GM23338 (cell line): ENCODE results near the gene TBL1XR1. TPM values are rescaled to one million over a fixed set of nuclear protein-coding genes. Genes with fewer than 3 reads are reported as not detected.

ENCODE experiments used
- ATAC-seq: fragments of 200-7000 bp; cut with Tn5 transposase; 3 replicates; pipeline ENCODE4 v1.9.1; 2020
- DNase-seq: peaks from one replicate; pipeline ENCODE4 v3.0.0-alpha.2; 2015; ENCODE audit warnings: low spot score
- H2AFZ ChIP-seq: fragments of 200-600 bp; sonication (generic); 2 replicates; pipeline ENCODE4 v1.8.0; 2016; ENCODE audit warnings: antibody characterized with exemption, mild to moderate bottlenecking, moderate library complexity
- H3F3A ChIP-seq: fragments of 200-600 bp; sonication (generic); replicated peaks from 2 replicates; pipeline ENCODE4 v1.8.0; 2017; ENCODE audit warnings: antibody characterized with exemption, mixed run types, low read depth
- H3K27ac ChIP-seq: fragments of 200-600 bp; sonication (generic); 2 replicates; pipeline ENCODE4 v1.6.1; 2016; ENCODE audit warnings: low read depth
- H3K27me3 ChIP-seq: fragments of 200-600 bp; sonication (generic); 2 replicates; pipeline ENCODE4 v1.8.0; 2016; ENCODE audit warnings: mild to moderate bottlenecking, mixed run types, moderate library complexity; ENCODE audit not compliant: insufficient read depth
- H3K36me3 ChIP-seq: fragments of 200-600 bp; sonication (generic); 2 replicates; pipeline ENCODE4 v1.8.0; 2016; ENCODE audit warnings: mild to moderate bottlenecking; ENCODE audit not compliant: insufficient read depth
- H3K4me1 ChIP-seq: fragments of 200-600 bp; sonication (generic); 2 replicates; pipeline ENCODE4 v1.8.0; 2016; ENCODE audit warnings: mild to moderate bottlenecking, moderate library complexity; ENCODE audit not compliant: insufficient read depth
- H3K4me2 ChIP-seq: fragments of 200-600 bp; sonication (generic); 2 replicates; pipeline ENCODE4 v1.7.1; 2017; ENCODE audit warnings: mixed run types
- H3K4me3 ChIP-seq: fragments of 200-600 bp; sonication (generic); 2 replicates; pipeline ENCODE4 v1.6.1; 2016; ENCODE audit warnings: mixed run types
- H3K79me2 ChIP-seq: fragments of 200-600 bp; sonication (generic); replicated peaks from 2 replicates; pipeline ENCODE4 v1.8.0; 2017; ENCODE audit warnings: mild to moderate bottlenecking; ENCODE audit not compliant: insufficient read depth
- H3K9me2 ChIP-seq: fragments of 200-600 bp; sonication (generic); 2 replicates; pipeline ENCODE4 v1.8.0; 2017; ENCODE audit not compliant: insufficient read depth
- H4K20me1 ChIP-seq: fragments of 200-600 bp; sonication (generic); replicated peaks from 2 replicates; pipeline ENCODE4 v1.8.0; 2017; ENCODE audit warnings: mild to moderate bottlenecking; ENCODE audit not compliant: insufficient read depth
- H3K27ac Mint-ChIP-seq: 2 replicates; pipeline ENCODE4 v1.8.0; 2020; ENCODE audit warnings: inconsistent platforms, mild to moderate bottlenecking, moderate library complexity, mixed read lengths
- H3K27me3 Mint-ChIP-seq: 3 replicates; pipeline ENCODE4 v1.8.0; 2022; ENCODE audit warnings: low read depth, mild to moderate bottlenecking, moderate library complexity, mixed read lengths, inconsistent platforms; ENCODE audit not compliant: insufficient read depth, poor library complexity
- H3K36me3 Mint-ChIP-seq: 3 replicates; pipeline ENCODE4 v1.8.0; 2021; ENCODE audit warnings: low read depth, mild to moderate bottlenecking, inconsistent platforms, moderate library complexity, mixed read lengths
- H3K4me1 Mint-ChIP-seq: 3 replicates; pipeline ENCODE4 v1.8.0; 2020; ENCODE audit warnings: mild to moderate bottlenecking, inconsistent platforms, mixed read lengths
- H3K4me3 Mint-ChIP-seq: 3 replicates; pipeline ENCODE4 v1.8.0; 2021; ENCODE audit warnings: moderate library complexity, mild to moderate bottlenecking, inconsistent platforms, mixed read lengths
- H3K9me3 Mint-ChIP-seq: 3 replicates; pipeline ENCODE4 v1.8.0; 2020; ENCODE audit warnings: moderate library complexity, mild to moderate bottlenecking, inconsistent platforms, mixed read lengths
- CREB1 ChIP-seq: fragments of 250-450 bp; sonication (Bioruptor Pico); IDR thresholded peaks from 2 replicates; pipeline ENCODE4 v1.5.0; 2020; ENCODE audit warnings: low read depth, mild to moderate bottlenecking, moderate library complexity
- ETS1 ChIP-seq: IDR thresholded peaks from 2 replicates; pipeline ENCODE4 v1.6.1; 2016; ENCODE audit warnings: antibody characterized with exemption
- EZH2 ChIP-seq: fragments of 200-600 bp; sonication (generic); IDR thresholded peaks from one replicate; pipeline ENCODE4 v1.8.0; 2017; ENCODE audit warnings: antibody characterized with exemption, mild to moderate bottlenecking, low read depth; ENCODE audit not compliant: unreplicated experiment
- JUNB ChIP-seq: IDR thresholded peaks from one replicate; pipeline ENCODE4 v1.6.1; 2016; ENCODE audit warnings: antibody characterized with exemption; ENCODE audit not compliant: unreplicated experiment
- NANOG ChIP-seq: IDR thresholded peaks from 2 replicates; pipeline ENCODE4 v1.6.1; 2016; ENCODE audit warnings: antibody characterized with exemption, borderline replicate concordance
- POLR2AphosphoS5 ChIP-seq: IDR thresholded peaks from 2 replicates; pipeline ENCODE4 v1.6.1; 2016; ENCODE audit warnings: antibody characterized with exemption, low read depth
- ZNF114 ChIP-seq: fragments of 250-450 bp; sonication (Bioruptor Pico); IDR thresholded peaks from 2 replicates; pipeline ENCODE4 v1.5.0; 2020; ENCODE audit warnings: mild to moderate bottlenecking, moderate library complexity
- ZNF331 ChIP-seq: fragments of 250-450 bp; sonication (Bioruptor Pico); IDR thresholded peaks from 2 replicates; pipeline ENCODE4 v1.5.0; 2020; ENCODE audit warnings: low read depth, mild to moderate bottlenecking, moderate library complexity
- ZNF462 ChIP-seq: fragments of 250-450 bp; sonication (Bioruptor Pico); IDR thresholded peaks from 2 replicates; pipeline ENCODE4 v1.5.0; 2020; ENCODE audit warnings: mild to moderate bottlenecking, moderate library complexity
- polyA plus RNA-seq: library from polyadenylated mRNA; unstranded; fragments of >200 nt; fragmentation: Nextera tagmentation; extraction: Ambion mirVana; gene quantifications from 2 replicates; pipeline ENCODE4 v1.2.1, GENCODE V29; 2016
- total RNA-seq: library from RNA; depleted of rRNA; stranded (reverse); fragments of >200 nt; shearing (Covaris generic); gene quantifications from 2 replicates; pipeline ENCODE4 v1.2.3, GENCODE V29; 2014
- TF ChIP-seq, protein P1 (sequence below), 2 experiments: fragments of 200-600 bp in 1 of 2; sonication (generic) in 1 of 2; conservative IDR thresholded peaks; 2 replicates each; pipeline versions ENCODE4 v1.5.1 to v1.6.1; 2016 to 2017; ENCODE audit warnings: antibody characterized with exemption in 2 of 2, low read depth in 2 of 2, mild to moderate bottlenecking in 2 of 2, moderate library complexity in 1 of 2

Gene TBL1XR1
- total and polyA plus RNA-seq, 2 experiments from 2014 or later = 49.6 to 122 TPM

DNA sequence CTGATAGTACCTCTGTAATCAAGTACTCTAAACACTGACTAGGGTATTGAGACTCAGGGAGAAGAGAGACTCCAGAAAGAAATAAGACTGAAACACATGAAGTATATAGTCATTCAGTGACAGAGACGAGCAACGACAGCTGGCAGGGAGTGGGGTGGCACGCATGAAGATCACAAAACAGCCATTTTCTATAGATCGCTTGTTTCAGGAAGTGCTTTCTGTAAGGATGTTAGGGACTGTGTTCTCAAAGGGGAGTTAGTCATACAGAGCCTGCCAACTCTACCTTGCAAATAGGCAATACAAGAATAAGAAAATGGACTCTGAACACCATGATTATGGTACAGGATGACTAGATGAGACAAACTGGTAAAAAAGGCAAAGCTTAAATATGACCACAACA lies 139.5 kb downstream of the TBL1XR1 start (continued):
- no peak for TF ChIP-seq ZNF462
- TF ChIP-seq, protein P1, sequence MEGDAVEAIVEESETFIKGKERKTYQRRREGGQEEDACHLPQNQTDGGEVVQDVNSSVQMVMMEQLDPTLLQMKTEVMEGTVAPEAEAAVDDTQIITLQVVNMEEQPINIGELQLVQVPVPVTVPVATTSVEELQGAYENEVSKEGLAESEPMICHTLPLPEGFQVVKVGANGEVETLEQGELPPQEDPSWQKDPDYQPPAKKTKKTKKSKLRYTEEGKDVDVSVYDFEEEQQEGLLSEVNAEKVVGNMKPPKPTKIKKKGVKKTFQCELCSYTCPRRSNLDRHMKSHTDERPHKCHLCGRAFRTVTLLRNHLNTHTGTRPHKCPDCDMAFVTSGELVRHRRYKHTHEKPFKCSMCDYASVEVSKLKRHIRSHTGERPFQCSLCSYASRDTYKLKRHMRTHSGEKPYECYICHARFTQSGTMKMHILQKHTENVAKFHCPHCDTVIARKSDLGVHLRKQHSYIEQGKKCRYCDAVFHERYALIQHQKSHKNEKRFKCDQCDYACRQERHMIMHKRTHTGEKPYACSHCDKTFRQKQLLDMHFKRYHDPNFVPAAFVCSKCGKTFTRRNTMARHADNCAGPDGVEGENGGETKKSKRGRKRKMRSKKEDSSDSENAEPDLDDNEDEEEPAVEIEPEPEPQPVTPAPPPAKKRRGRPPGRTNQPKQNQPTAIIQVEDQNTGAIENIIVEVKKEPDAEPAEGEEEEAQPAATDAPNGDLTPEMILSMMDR (conservative IDR thresholded peaks at IDR 0.05; ENCODE audit: low read depth in 2 of 2) = no peak
- TF ChIP-seq POLR2AphosphoS5 = no peak

DNA sequence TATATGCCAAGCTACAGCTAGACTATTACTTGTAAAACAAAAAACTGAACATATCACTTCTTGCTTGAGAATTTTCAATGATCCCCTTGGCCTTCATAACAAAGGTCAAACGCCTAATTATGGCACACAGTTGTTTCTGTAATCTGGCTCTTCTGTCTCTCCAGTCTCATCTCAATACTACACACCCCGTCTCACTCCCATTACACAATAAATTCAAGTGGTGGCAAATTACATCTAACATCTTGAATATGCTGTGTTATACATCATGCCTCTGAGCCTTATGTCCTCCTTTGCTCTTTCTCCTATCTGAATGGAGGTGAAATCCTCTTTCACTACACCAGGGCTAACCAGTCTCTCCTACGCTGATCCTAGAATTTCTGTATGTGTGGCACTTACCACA lies 140.4 kb downstream of the TBL1XR1 start:
- no peaks in the 10 kb centered on the region for H3F3A ChIP-seq
- ATAC-seq (peak; percentile 39; the same call in 2 of the 3 replicates), DNase-seq (no peak)
- peaks cover 14% of the 10 kb centered on the region; the same call in 1 of the 2 replicates for H4K20me1 ChIP-seq
- Mint-ChIP-seq H3K27ac (no peak overlapping the region), H3K27me3 (no peaks in the 10 kb centered on the region), H3K36me3 (peaks cover 6% of the 10 kb centered on the region; the same call in 2 of the 3 replicates), H3K9me3 (no peaks in the 10 kb centered on the region), H3K4me1 (peaks cover 16% of the 10 kb centered on the region), H3K4me3 (no peak overlapping the region)
- H3K27me3 ChIP-seq = no peaks in the 10 kb centered on the region
- H3K4me3 ChIP-seq = no peak overlapping the region
- H3K9me2 ChIP-seq = no peaks in the 10 kb centered on the region
- H3K79me2 ChIP-seq = peaks cover 83% of the 10 kb centered on the region
- peaks cover 22% of the 10 kb centered on the region for H3K4me1 ChIP-seq
- H3K27ac ChIP-seq = no peak overlapping the region
- H3K4me2 ChIP-seq = no peak overlapping the region
- H2AFZ ChIP-seq = no peak overlapping the region
- H3K36me3 ChIP-seq = no peaks in the 10 kb centered on the region
- TF ChIP-seq EZH2 (no peak), ZNF331 (CRISPR knock-in tag) (no peak), CREB1 (no peak), ZNF114 (CRISPR knock-in tag) (no peak), NANOG (no peak), JUNB (no peak), ETS1 (no peak), POLR2AphosphoS5 (no peak)
- TF ChIP-seq, protein P1 (conservative IDR thresholded peaks at IDR 0.05; ENCODE audit: low read depth in 2 of 2) = no peak
